K562 (cell line): ENCODE results near the gene CDYL. TPM values are rescaled to one million over a fixed set of nuclear protein-coding genes. Genes with fewer than 3 reads are reported as not detected.

Experiments
- HLTF ChIP-seq: fragments of 450-650 bp; IDR thresholded peaks from 2 replicates; pipeline ENCODE4 v1.6.1; 2016
- HMG20B ChIP-seq: fragments of 250-450 bp; sonication (Bioruptor Pico); IDR thresholded peaks from 2 replicates; pipeline ENCODE4 v1.5.0; 2021; ENCODE audit warnings: mild to moderate bottlenecking
- NFE2L1 ChIP-seq: fragments of 450-650 bp; IDR thresholded peaks from 2 replicates; pipeline ENCODE4 v1.6.1; 2016; ENCODE audit warnings: missing genetic modification characterization, low read depth, mild to moderate bottlenecking, missing compliant biosample characterization, moderate library complexity, borderline replicate concordance
- SMARCA5 ChIP-seq: fragments of 450-650 bp; IDR thresholded peaks from 2 replicates; pipeline ENCODE4 v1.6.1; 2016
- SOX6 ChIP-seq: fragments of 450-650 bp; IDR thresholded peaks from 2 replicates; pipeline ENCODE4 v1.6.1; 2014; ENCODE audit warnings: mild to moderate bottlenecking
- XRCC3 ChIP-seq: fragments of 450-650 bp; IDR thresholded peaks from 2 replicates; pipeline ENCODE4 v1.6.1; 2017; ENCODE audit warnings: mild to moderate bottlenecking, moderate library complexity
- ZNF133 ChIP-seq: fragments of 250-450 bp; sonication (Bioruptor Pico); IDR thresholded peaks from 2 replicates; pipeline ENCODE4 v1.4.0; 2020; ENCODE audit warnings: mild to moderate bottlenecking
- ZSCAN29 ChIP-seq: fragments of 450-650 bp; IDR thresholded peaks from 2 replicates; pipeline ENCODE4 v1.6.1; 2017
- polyA plus RNA-seq, 8 experiments: library from polyadenylated mRNA; depleted of rRNA in 4 of 8; stranded (reverse) in 5 of 8; unstranded in 3 of 8; fragments of >200 nt; fragmentation: Nextera tagmentation in 2 of 8; fragmentation: Illumina TruSeq in 1 of 8; extraction: Ambion mirVana in 2 of 8; extraction: Trizol in 1 of 8; gene quantifications; 2 replicates each; pipeline versions ENCODE4 v1.2.1 to v1.2.3, GENCODE V29; 2011 to 2014; ENCODE audit warnings: inconsistent platforms in 1 of 8, missing spikeins in 1 of 8
- total RNA-seq, 7 experiments: library from RNA; depleted of rRNA in 6 of 7; stranded (reverse); fragments of >200 nt in 6 of 7; fragmentation: Illumina TruSeq in 2 of 7; extraction: Trizol in 2 of 7; gene quantifications; 2 replicates each; pipeline versions ENCODE4 v1.2.1 to v1.2.3, GENCODE V29; 2011 to 2021; ENCODE audit warnings: low replicate concordance in 1 of 7
- TF ChIP-seq, protein P1 (sequence below): sonication (generic); formaldehyde crosslinking; IDR thresholded peaks from 2 replicates; pipeline ENCODE4 v1.8.1; 2023; ENCODE audit warnings: mild to moderate bottlenecking, missing genetic modification reagents
- TF ChIP-seq, protein P2 (sequence below): fragments of 250-450 bp; sonication (Bioruptor Pico); IDR thresholded peaks from 2 replicates; pipeline ENCODE4 v1.8.0; 2021; ENCODE audit warnings: borderline replicate concordance, mild to moderate bottlenecking, moderate library complexity; ENCODE audit not compliant: poor library complexity, severe bottlenecking

The CDYL gene
- total and polyA plus RNA-seq, 9 of the 15 experiments (the other 6 are each of a cell fraction or from before 2014, with no cell fraction given), result 8.1 to 45.8 (median 40.8) TPM

DNA sequence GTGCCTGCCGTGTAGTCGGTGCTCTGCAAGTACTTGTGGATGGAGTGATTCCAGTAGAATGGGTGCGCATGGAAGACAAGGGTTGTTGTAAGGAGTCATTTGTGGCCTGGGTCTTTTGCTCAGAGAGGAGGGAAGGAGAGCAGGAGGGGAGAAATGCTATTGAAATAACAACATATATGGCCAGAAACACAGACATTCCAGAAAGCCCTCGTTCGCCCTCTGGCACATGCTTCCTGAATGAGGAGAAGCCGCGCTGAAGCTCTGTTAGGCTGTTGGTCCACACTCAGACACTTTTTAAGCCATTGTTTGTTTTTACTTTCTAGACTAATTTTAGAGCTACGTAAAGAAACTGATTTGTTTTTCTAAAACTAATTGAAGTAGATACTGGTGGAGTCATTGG, 120.2 kb downstream of the CDYL start (continued):
- TF ChIP-seq ZNF133 (CRISPR knock-in tag) (no peak), HMG20B (CRISPR knock-in tag) (no peak), ZSCAN29 (no peak), XRCC3 (no peak), NFE2L1 (tag) (no peak), HLTF (no peak), SOX6 (no peak), SMARCA5 (no peak)
- TF ChIP-seq, protein P1, sequence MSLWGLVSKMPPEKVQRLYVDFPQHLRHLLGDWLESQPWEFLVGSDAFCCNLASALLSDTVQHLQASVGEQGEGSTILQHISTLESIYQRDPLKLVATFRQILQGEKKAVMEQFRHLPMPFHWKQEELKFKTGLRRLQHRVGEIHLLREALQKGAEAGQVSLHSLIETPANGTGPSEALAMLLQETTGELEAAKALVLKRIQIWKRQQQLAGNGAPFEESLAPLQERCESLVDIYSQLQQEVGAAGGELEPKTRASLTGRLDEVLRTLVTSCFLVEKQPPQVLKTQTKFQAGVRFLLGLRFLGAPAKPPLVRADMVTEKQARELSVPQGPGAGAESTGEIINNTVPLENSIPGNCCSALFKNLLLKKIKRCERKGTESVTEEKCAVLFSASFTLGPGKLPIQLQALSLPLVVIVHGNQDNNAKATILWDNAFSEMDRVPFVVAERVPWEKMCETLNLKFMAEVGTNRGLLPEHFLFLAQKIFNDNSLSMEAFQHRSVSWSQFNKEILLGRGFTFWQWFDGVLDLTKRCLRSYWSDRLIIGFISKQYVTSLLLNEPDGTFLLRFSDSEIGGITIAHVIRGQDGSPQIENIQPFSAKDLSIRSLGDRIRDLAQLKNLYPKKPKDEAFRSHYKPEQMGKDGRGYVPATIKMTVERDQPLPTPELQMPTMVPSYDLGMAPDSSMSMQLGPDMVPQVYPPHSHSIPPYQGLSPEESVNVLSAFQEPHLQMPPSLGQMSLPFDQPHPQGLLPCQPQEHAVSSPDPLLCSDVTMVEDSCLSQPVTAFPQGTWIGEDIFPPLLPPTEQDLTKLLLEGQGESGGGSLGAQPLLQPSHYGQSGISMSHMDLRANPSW (CRISPR knock-in tag), result no peak
- TF ChIP-seq, protein P2, sequence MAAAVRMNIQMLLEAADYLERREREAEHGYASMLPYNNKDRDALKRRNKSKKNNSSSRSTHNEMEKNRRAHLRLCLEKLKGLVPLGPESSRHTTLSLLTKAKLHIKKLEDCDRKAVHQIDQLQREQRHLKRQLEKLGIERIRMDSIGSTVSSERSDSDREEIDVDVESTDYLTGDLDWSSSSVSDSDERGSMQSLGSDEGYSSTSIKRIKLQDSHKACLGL (CRISPR knock-in tag), result no peak
